Heart right ventricle (tissue), 16 donors: ENCODE measurements around the gene ERLIN1. TPM values are rescaled to one million over a fixed set of nuclear protein-coding genes. Genes with fewer than 3 reads are reported as not detected.

ENCODE experiments used
- ATAC-seq, 8 donors: fragments of 200-7000 bp; cut with Tn5 transposase; one replicate each; pipeline ENCODE4 v1.9.1; 2020; ENCODE audit warnings: mild to moderate bottlenecking in 8 of 8, moderate library complexity in 8 of 8, moderate number of reproducible peaks in 1 of 8
- DNase-seq, 2 donors: peaks; one replicate each; pipeline ENCODE4 v3.0.0-alpha.2; 2020
- H3K27ac ChIP-seq, 10 donors: fragments of 200-600 bp; sonication (generic) in 2 of 10; one replicate each; pipeline versions ENCODE4 v1.5.0 to v1.8.0; 2020 to 2022; ENCODE audit warnings: mild to moderate bottlenecking in 3 of 10
- H3K27me3 ChIP-seq, 7 donors: fragments of 200-600 bp; one replicate each; pipeline ENCODE4 v1.8.0; 2021 to 2022; ENCODE audit warnings: mild to moderate bottlenecking in 2 of 7
- H3K36me3 ChIP-seq, 9 donors: fragments of 200-600 bp; sonication (generic) in 1 of 9; one replicate each; pipeline versions ENCODE4 v1.5.0 to v1.8.0; 2020 to 2022; ENCODE audit warnings: mild to moderate bottlenecking in 2 of 9
- H3K4me1 ChIP-seq, 9 donors: fragments of 200-600 bp; sonication (generic) in 1 of 9; one replicate each; pipeline versions ENCODE4 v1.5.0 to v1.8.0; 2020 to 2022; ENCODE audit warnings: mild to moderate bottlenecking in 4 of 9
- H3K4me3 ChIP-seq, 10 donors: fragments of 200-600 bp; sonication (generic) in 2 of 10; one replicate each; pipeline versions ENCODE4 v1.5.0 to v1.8.0; 2020 to 2022; ENCODE audit warnings: mild to moderate bottlenecking in 7 of 10, moderate library complexity in 2 of 10
- H3K9me3 ChIP-seq, 11 donors: fragments of 200-600 bp in 10 of 11; sonication (generic) in 2 of 11; one replicate each; pipeline versions ENCODE4 v1.5.0 to v1.8.0; 2013 to 2022; ENCODE audit warnings: mild to moderate bottlenecking in 2 of 11, control low read depth in 1 of 11, moderate library complexity in 1 of 11
- CTCF ChIP-seq, 9 donors: fragments of 200-600 bp; sonication (generic) in 2 of 9; IDR thresholded peaks; one replicate each; pipeline versions ENCODE4 v1.5.0 to v1.8.0; 2021 to 2022; ENCODE audit warnings: antibody characterized with exemption in 9 of 9, mild to moderate bottlenecking in 5 of 9, moderate library complexity in 1 of 9
- WGBS, 2 donors: extraction: QIAGEN DNeasy Blood & Tissue Kit; methylation state at CpG; one replicate each; pipeline ENCODE4 v1.1.7; 2013; ENCODE audit warnings: inconsistent platforms in 1 of 2; 5-methylcytosine and 5-hydroxymethylcytosine counted together
- intact Hi-C, 10 donors: fragments of 100-400 bp; cut with DNase I; formaldehyde crosslinking; loops; one replicate each; pipeline versions ENCODE4 v1.11.1 to v1.14.2; 2022
- polyA plus RNA-seq, 2 donors: library from polyadenylated mRNA; stranded (reverse); fragments of 200-250 nt; gene quantifications; one replicate each; pipeline ENCODE4 v1.2.3, GENCODE V29; 2013
- total RNA-seq, 10 donors: library from RNA; stranded (reverse); fragmentation: NEBNext Ultra II Directional in 3 of 10; extraction: Animal tissue kit (Norgen Biotek cat#: 25700) in 3 of 10; gene quantifications; one replicate each; pipeline versions ENCODE4 v1.2.1 to v1.2.4, GENCODE V29; 2021 to 2023
- donor health status: Arrhythmogenic right ventricular cardiomyopathy.
- donor health status: ischemic (EF 13 %, LVEDD 7.1; RV severe dilation, severe dysfunction).
- donor health status: healthy with polysubstance abuse.
- donor health status: DM: no; HTN: yes; CAD: no.
- donor health status: DM: no; HTN: no; CAD: no.
- donor health status: ischemic (EF 25% LVEDD 6.9; RV normal size, moderate dysfunction).
- donor health status: ischemic (EF 25% LVEDD 5.7; RV mildly dilated, moderate dysfunction).
- donor health status: healthy.
- donor health status: DM: yes; HTN: yes; CAD: no.
- donor health status: Ischemic cardiomyopathy.
- donor health status: ischemic (EF 35%, LVEDD 5.7; RV mildly dilated, moderate dysfunction).
- donor health status: nonischemic (EF 11% LVEDD 7.7; RV severe dilation, severe dysfunction).
- donor health status: DM: yes; HTN: yes; CAD: no.
- donor health status: PGD.
- donor health status: ischemic (EF 29% LVEDD 5.4; RV normal size, mild dysfunction).
- donor health status: nonischemic (EF 23%, LVEDD 6.1; RV moderate dilation, normal function).

ERLIN1 gene
- total and polyA plus RNA-seq, 12 donors = 2.1 to 13.3 (median 7.2) TPM

- peaks cover 0 to 5% (median 0%) of the 10 kb centered on the region in 9 donors for H3K4me1 ChIP-seq
- H3K36me3 ChIP-seq = no peaks in the 10 kb centered on the region
- H3K4me3 ChIP-seq = no peak overlapping the region
- no peak for TF ChIP-seq CTCF (IDR thresholded peaks at IDR 0.05)
- WGBS, 2 donors = 90 to 91% methylated on average over 13 of the region's 13 CpGs
- ATAC-seq = no peak
- H3K9me3 ChIP-seq = no peaks in the 10 kb centered on the region
- intact Hi-C loops = no loop called here
- no peak overlapping the region for H3K27ac ChIP-seq
- no peak for DNase-seq
- peaks cover 0 to 39% (median 30%) of the 10 kb centered on the region in 7 donors for H3K27me3 ChIP-seq
Measured at GRCh38 chr10:100114460-100114859, 71.4 kb downstream of the ERLIN1 start.

GRCh38 chr10:100109670-100110069 lies 76.2 kb downstream of the ERLIN1 start:
- Histone ChIP-seq H3K4me1 (no peaks in the 10 kb centered on the region), H3K36me3 (no peaks in the 10 kb centered on the region), H3K27ac (no peak overlapping the region), H3K4me3 (no peak overlapping the region), H3K27me3 (peaks cover 0 to 24% (median 10%) of the 10 kb centered on the region in 7 donors), H3K9me3 (no peaks in the 10 kb centered on the region)
- DNase-seq (no peak), ATAC-seq (no peak)
- intact Hi-C loops = no loop called here
- no peak for TF ChIP-seq CTCF (IDR thresholded peaks at IDR 0.05)
- 37 to 42% methylated on average over 3 of the region's 3 CpGs for WGBS, 2 donors

GRCh38 chr10:100106865-100107264 lies 79.0 kb downstream of the ERLIN1 start:
- DNase-seq = no peak
- Histone ChIP-seq H3K27me3 (peaks cover 0 to 46% (median 7%) of the 10 kb centered on the region in 7 donors), H3K4me1 (no peaks in the 10 kb centered on the region), H3K9me3 (no peaks in the 10 kb centered on the region), H3K4me3 (no peak overlapping the region), H3K27ac (no peak overlapping the region), H3K36me3 (no peaks in the 10 kb centered on the region)
- no peak for TF ChIP-seq CTCF (IDR thresholded peaks at IDR 0.05)
- intact Hi-C loops = no loop called here
- WGBS, 2 donors = 79 to 87% methylated on average over 10 to 11 of the region's 11 CpGs
- no peak for ATAC-seq

GRCh38 chr10:100104300-100104699 lies 81.5 kb downstream of the ERLIN1 start:
- TF ChIP-seq CTCF (IDR thresholded peaks at IDR 0.05) = no peak
- intact Hi-C loops = no loop called here
- Histone ChIP-seq H3K4me3 (no peak overlapping the region), H3K9me3 (no peaks in the 10 kb centered on the region), H3K27me3 (peaks cover 0 to 46% (median 7%) of the 10 kb centered on the region in 7 donors), H3K27ac (no peak overlapping the region), H3K4me1 (no peaks in the 10 kb centered on the region), H3K36me3 (no peaks in the 10 kb centered on the region)
- WGBS, 2 donors = 62 to 70% methylated on average over 5 of the region's 5 CpGs
- ATAC-seq (no peak), DNase-seq (no peak)
